Panc1 (cell line): ENCODE data around the gene MYL10. TPM values are rescaled to one million over a fixed set of nuclear protein-coding genes. Genes with fewer than 3 reads are reported as not detected.
A peak's percentile ranks its signal among the peaks of the same experiment; 100 is the strongest.

Experiments used
- ATAC-seq: fragments of 200-7000 bp; cut with Tn5 transposase; 2 replicates; pipeline ENCODE4 v1.9.1; 2020; ENCODE audit warnings: mild to moderate bottlenecking, moderate library complexity
- BruUV-seq: library from RNA; stranded (reverse); fragments of 400-500 nt; replicated peaks from 2 replicates; lab custom pipeline; 2021; lab: Mats Ljungman, UMichigan
- CTCF ChIA-PET: fragments of 300-600 bp; sonication (Branson Sonifier 250); formaldehyde crosslinking; loops from one replicate; lab custom pipeline; 2022; ENCODE audit warnings: antibody characterized with exemption; lab: Charles Lee
- POLR2A ChIA-PET: fragments of 300-600 bp; sonication (Branson Sonifier 250); formaldehyde crosslinking; loops from one replicate; lab custom pipeline; 2022; ENCODE audit warnings: antibody characterized with exemption; lab: Charles Lee
- DNase-seq: peaks from one replicate; pipeline ENCODE4 v3.0.0-alpha.2; 2010; ENCODE audit warnings: low read depth, low spot score
- H3K27ac ChIP-seq: 2 replicates; pipeline ENCODE4 v1.5.1; 2011; ENCODE audit warnings: mild to moderate bottlenecking, low read length, inconsistent platforms
- H3K27me3 ChIP-seq: fragments of 200-500 bp; sonication (Bioruptor generic); 2 replicates; pipeline ENCODE4 v1.6.0; 2014; ENCODE audit warnings: low read length, inconsistent platforms; ENCODE audit not compliant: control insufficient read depth, insufficient read depth
- H3K36me3 ChIP-seq: fragments of 200-500 bp; sonication (Bioruptor generic); 2 replicates; pipeline ENCODE4 v1.5.1; 2014; ENCODE audit warnings: inconsistent platforms, mild to moderate bottlenecking, low read length, moderate library complexity; ENCODE audit not compliant: control insufficient read depth, insufficient read depth
- H3K4me1 ChIP-seq: 2 replicates; pipeline ENCODE4 v1.5.1; 2011; ENCODE audit warnings: inconsistent platforms, mild to moderate bottlenecking, low read length, moderate library complexity; ENCODE audit not compliant: control insufficient read depth, insufficient read depth
- H3K4me3 ChIP-seq, 2 experiments: 2 replicates each; pipeline ENCODE4 v1.5.1; 2011 to 2012; ENCODE audit warnings: low read depth in 2 of 2, low read length in 2 of 2, mild to moderate bottlenecking in 2 of 2, inconsistent platforms in 1 of 2, moderate library complexity in 1 of 2
- H3K9me3 ChIP-seq: fragments of 200-500 bp; sonication (Bioruptor generic); 2 replicates; pipeline ENCODE4 v1.5.1; 2014; ENCODE audit warnings: low read depth, mild to moderate bottlenecking, inconsistent platforms, low read length, moderate library complexity; ENCODE audit not compliant: control insufficient read depth, insufficient read depth
- POLR2AphosphoS5 ChIP-seq: IDR thresholded peaks from 2 replicates; pipeline ENCODE4 v1.6.1; 2012; ENCODE audit warnings: mild to moderate bottlenecking, low read depth, low read length, moderate library complexity
- SIN3A ChIP-seq: IDR thresholded peaks from 2 replicates; pipeline ENCODE4 v1.6.1; 2012; ENCODE audit warnings: low read depth, mild to moderate bottlenecking, low read length, moderate library complexity, borderline replicate concordance; ENCODE audit not compliant: insufficient read depth
- TCF7L2 ChIP-seq: IDR thresholded peaks from 2 replicates; pipeline ENCODE4 v1.6.1; 2011; ENCODE audit warnings: mild to moderate bottlenecking, low read depth, low read length, inconsistent platforms
- in situ Hi-C: cut with HindIII; loops from 2 replicates; pipeline ENCODE4 v1.10.0; 2016; ENCODE audit warnings: low sequenced_read_pairs, low pct_unique_long_range_greater_than_20kb
- intact Hi-C: fragments of 100-400 bp; cut with micrococcal nuclease; formaldehyde crosslinking; loops from one replicate; pipeline ENCODE4 v1.10.0; 2022; ENCODE audit not compliant: unreplicated experiment
- total RNA-seq: library from RNA; stranded (reverse); gene quantifications from one replicate; pipeline ENCODE4 v1.2.1, GENCODE V29; 2021; ENCODE audit not compliant: unreplicated experiment
- TF ChIP-seq, protein P1 (sequence below): fragments of 450-650 bp; IDR thresholded peaks from 2 replicates; pipeline ENCODE4 v1.5.1; 2017; ENCODE audit warnings: mild to moderate bottlenecking
- TF ChIP-seq, protein P2 (sequence below), 2 experiments: IDR thresholded peaks; 2 replicates each; pipeline ENCODE4 v1.6.1; 2011 to 2012; ENCODE audit warnings: low read depth in 2 of 2, control low read depth in 1 of 2, low read length in 1 of 2, mild to moderate bottlenecking in 1 of 2, moderate library complexity in 1 of 2; ENCODE audit not compliant: insufficient read depth in 1 of 2

MYL10 gene
- total RNA-seq, 1 experiment from 2014 or later = not detected

DNA sequence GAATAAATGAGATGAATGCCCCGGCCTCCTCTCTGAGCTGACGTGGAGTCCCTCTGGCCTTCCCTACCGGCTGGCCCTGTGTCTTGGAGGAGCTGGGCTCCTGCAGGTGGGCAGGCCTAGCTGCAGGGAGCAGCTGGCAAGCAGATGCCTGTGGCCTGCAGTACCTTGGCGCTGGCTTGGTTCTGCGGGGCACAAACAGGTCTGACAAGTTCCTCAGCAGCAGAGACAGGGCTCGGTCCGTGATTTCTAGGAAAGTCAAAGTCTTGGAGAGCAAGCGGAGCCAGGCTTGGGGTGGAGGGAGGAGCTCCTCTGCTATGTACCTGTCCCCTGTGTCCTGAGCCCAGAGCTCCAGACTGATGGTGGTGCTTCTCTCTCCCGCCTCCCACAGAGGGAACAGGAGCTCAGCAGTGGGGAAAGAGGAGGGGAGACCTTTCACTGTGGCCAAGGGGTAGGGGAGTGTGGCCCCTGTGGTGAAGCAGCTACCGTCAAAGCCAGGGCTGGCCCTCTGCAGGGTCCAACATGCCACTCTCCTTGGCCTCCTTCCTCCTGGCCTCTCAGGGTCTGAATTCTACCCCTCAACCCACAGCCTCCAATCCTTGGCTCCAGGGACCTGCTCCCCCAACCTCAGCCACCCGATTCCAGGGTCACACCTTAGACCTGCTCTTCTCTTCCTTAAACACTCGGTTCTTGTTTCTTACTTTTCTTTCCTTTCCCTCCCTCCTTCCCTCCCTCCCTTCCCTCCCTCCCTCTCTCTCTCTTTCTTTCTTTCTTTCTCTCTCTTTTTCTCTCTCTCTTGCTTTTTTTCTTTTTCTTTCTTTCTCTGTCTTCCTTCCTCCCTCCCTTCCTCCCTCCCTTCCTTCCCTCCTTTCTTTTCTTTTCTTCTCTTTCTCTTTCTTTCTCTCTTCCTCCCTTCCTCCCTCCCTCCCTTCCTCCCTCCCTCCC is 20.1 kb downstream of the MYL10 start:
- POLR2A ChIA-PET = no interaction called here
- intact Hi-C loops = loop anchor here (10.0 kb wide), 1 partner anchor 76 kb away; no protein-coding TSS in a partner anchor

DNA sequence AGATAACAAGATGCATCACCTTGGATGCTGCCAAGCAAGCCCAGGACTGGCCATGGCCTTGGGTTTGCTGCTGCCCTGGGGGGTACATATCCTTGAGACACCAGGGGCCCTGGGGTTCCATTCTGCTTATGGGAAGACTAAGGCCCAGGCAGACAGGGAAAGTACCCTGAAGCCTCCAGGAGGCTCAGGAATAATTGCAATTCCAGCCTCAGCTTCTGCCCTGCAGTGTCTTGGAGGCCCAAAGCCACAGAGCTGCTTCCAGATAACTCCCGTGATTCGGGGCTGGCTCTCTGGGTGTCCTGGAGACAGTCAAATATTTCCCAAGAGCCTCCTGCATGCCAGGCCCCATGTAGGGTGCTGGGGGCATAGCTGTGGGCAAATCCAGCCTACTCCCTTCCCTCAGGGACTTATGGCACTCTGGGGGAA is 22.6 kb downstream of the MYL10 start:
- H3K27ac ChIP-seq = no peak overlapping the region
- in situ Hi-C loops = no loop called here
- H3K9me3 ChIP-seq = no peaks in the 10 kb centered on the region
- DNase-seq (no peak), ATAC-seq (no peak)
- ChIA-PET POLR2A (no interaction called here), CTCF (no interaction called here)
- intact Hi-C loops = loop anchor here (10.0 kb wide), 1 partner anchor 78 kb away; no protein-coding TSS in a partner anchor
- TF ChIP-seq SIN3A = no peak
- TF ChIP-seq, protein P1, sequence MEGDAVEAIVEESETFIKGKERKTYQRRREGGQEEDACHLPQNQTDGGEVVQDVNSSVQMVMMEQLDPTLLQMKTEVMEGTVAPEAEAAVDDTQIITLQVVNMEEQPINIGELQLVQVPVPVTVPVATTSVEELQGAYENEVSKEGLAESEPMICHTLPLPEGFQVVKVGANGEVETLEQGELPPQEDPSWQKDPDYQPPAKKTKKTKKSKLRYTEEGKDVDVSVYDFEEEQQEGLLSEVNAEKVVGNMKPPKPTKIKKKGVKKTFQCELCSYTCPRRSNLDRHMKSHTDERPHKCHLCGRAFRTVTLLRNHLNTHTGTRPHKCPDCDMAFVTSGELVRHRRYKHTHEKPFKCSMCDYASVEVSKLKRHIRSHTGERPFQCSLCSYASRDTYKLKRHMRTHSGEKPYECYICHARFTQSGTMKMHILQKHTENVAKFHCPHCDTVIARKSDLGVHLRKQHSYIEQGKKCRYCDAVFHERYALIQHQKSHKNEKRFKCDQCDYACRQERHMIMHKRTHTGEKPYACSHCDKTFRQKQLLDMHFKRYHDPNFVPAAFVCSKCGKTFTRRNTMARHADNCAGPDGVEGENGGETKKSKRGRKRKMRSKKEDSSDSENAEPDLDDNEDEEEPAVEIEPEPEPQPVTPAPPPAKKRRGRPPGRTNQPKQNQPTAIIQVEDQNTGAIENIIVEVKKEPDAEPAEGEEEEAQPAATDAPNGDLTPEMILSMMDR = no peak
- TF ChIP-seq POLR2AphosphoS5 = no peak
- TF ChIP-seq TCF7L2 = no peak
- TF ChIP-seq, protein P2, sequence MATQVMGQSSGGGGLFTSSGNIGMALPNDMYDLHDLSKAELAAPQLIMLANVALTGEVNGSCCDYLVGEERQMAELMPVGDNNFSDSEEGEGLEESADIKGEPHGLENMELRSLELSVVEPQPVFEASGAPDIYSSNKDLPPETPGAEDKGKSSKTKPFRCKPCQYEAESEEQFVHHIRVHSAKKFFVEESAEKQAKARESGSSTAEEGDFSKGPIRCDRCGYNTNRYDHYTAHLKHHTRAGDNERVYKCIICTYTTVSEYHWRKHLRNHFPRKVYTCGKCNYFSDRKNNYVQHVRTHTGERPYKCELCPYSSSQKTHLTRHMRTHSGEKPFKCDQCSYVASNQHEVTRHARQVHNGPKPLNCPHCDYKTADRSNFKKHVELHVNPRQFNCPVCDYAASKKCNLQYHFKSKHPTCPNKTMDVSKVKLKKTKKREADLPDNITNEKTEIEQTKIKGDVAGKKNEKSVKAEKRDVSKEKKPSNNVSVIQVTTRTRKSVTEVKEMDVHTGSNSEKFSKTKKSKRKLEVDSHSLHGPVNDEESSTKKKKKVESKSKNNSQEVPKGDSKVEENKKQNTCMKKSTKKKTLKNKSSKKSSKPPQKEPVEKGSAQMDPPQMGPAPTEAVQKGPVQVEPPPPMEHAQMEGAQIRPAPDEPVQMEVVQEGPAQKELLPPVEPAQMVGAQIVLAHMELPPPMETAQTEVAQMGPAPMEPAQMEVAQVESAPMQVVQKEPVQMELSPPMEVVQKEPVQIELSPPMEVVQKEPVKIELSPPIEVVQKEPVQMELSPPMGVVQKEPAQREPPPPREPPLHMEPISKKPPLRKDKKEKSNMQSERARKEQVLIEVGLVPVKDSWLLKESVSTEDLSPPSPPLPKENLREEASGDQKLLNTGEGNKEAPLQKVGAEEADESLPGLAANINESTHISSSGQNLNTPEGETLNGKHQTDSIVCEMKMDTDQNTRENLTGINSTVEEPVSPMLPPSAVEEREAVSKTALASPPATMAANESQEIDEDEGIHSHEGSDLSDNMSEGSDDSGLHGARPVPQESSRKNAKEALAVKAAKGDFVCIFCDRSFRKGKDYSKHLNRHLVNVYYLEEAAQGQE (IDR thresholded peaks at IDR 0.05; ENCODE audit: insufficient read depth in 1 of 2, low read depth in 2 of 2, low read length in 1 of 2) = no peak
- H3K4me1 ChIP-seq = peaks cover 8% of the 10 kb centered on the region; the same call in 1 of the 2 replicates
- BruUV-seq = no TSS peak
- no peaks in the 10 kb centered on the region for H3K36me3 ChIP-seq
- no peak overlapping the region for H3K4me3 ChIP-seq
- H3K27me3 ChIP-seq = no peaks in the 10 kb centered on the region

More for the DNA sequence above, 20.1 kb downstream of the MYL10 start:
- Histone ChIP-seq H3K4me3 (no peak overlapping the region), H3K27me3 (no peaks in the 10 kb centered on the region), H3K4me1 (no peaks in the 10 kb centered on the region), H3K36me3 (no peaks in the 10 kb centered on the region), H3K9me3 (no peaks in the 10 kb centered on the region), H3K27ac (no peak overlapping the region)
- no TSS peak for BruUV-seq
- no peak for DNase-seq
- in situ Hi-C loops = no loop called here
- ATAC-seq = peak; percentile 48
- CTCF ChIA-PET = no interaction called here
- TF ChIP-seq SIN3A (no peak), POLR2AphosphoS5 (no peak), TCF7L2 (no peak)
- TF ChIP-seq, protein P1 = no peak
- TF ChIP-seq, protein P2 (IDR thresholded peaks at IDR 0.05; ENCODE audit: insufficient read depth in 1 of 2, low read depth in 2 of 2, low read length in 1 of 2) = no peak
